HG03159 (cell line): Measurements from ENCODE around the gene TXNRD2.

Experiments
- ATAC-seq: cut with Tn5 transposase; IDR thresholded peaks from one replicate; pipeline ENCODE4 v1.9.1; 2021; ENCODE audit warnings: mild to moderate bottlenecking, moderate library complexity; ENCODE audit not compliant: unreplicated experiment

The TXNRD2 gene

DNA sequence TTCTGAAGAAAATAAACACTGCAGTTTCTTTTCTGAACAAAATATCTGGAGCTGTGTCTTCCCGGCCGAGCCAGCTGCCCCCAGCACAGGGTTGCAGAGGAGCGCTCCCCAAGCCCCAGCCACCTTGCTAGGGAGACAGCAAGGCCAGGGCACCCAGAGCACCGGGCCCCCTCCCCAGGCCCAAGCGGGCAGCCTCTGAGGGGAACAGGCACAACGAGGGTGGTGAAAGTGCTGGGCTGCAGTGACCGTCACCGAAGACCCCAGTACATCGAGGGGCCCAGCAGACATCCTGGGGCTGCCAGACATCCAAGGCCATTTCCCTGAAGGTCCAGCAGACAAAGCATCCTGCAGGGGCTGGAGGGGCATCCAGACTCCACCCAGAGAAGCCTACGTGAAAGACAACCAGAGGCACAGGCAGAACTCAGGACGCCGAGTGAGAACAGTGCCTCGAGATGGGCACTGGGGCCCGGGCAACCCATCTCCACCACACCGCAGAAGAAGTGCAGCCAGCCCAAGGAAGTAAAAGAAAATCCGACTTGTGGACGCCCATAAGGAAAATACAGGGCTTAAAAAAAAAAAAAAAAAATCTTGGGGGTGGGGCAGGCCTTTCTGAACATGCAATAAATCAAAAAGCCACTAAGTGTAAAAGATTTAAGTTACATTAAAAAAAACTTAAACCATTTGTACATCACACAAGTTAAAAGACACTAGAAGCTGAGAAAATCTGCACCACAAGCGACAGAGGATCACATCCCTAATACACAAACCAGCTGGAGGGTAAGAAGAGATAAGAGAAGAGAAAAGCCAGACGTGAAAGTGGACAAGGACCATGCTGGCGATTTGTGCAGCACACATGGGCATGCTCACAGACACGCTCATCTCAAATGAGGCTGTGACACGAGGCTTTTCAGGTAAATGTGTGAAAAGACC, 36.0 kb downstream of the TXNRD2 start:
- no peak for ATAC-seq

DNA sequence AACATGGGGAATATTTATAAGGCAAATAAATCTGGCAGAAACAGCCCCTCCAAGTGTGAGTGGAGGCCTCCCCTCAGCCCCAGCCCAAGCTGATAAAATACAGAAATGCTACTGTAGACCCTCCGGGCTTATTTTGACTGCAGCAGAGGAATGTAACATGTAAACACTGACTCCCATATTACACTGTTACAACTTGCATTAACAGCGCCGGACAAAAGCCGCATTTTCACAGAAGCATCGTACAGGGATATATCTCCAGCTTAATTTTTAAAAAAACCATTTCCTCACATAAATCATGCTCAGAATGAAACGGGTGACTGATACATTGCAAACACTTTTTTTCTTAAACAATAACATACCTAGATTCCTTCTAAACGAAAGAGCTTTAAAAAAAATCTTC, 36.7 kb downstream of the TXNRD2 start:
- no peak for ATAC-seq

DNA sequence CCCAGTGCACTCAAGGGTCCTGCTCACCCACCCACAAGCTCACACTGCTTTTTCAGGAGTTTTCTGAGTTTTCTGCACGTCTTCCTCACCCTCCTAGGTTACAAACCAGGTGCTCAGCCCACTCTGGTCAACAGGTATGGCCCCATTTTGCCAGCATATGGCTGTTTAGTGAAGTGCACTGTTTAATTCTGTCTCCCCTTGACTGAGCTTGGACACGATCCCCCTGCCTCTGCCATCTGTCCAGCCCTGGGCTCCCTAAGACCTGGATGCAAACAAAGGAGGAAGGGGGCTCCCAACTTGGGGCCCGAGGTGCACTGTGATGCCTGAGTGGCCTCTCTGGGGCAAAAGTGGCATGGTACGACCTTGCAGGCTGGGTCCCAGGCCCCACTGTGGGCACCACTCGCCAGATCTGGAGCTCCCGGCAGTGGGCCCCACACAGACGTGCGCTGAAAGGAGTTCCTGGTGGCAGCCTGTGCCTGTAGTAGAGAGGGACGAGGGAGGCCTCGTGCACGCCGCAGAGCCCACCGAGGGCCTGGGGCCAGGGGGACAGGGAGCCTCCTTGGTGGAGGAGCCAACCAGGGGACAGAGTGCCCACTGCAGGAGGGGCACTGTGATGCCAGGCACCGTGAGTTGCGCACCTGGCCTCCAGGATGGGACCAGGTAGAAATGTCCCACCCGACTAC, 37.3 kb downstream of the TXNRD2 start:
- no peak for ATAC-seq

DNA sequence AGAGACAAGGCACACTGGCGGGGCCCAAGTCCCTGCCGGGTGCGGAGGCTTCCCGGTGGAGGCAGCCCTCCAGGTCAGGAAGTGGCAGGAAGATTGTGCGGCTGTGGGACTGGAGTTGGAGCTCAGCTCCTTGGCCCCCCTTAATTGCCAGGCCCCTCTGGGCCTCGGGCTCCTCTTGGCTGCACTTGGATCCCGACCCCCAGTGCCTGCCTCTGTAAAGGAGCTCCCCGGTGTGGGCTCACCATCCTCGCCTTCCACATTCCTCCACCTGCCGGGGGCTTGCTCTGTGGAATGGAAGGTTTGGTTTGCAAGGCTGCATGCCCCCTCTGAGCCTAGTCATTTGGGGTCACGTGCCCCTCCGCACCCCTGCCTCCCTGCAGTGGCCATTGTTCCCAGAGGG, 38.1 kb downstream of the TXNRD2 start:
- ATAC-seq, result no peak

DNA sequence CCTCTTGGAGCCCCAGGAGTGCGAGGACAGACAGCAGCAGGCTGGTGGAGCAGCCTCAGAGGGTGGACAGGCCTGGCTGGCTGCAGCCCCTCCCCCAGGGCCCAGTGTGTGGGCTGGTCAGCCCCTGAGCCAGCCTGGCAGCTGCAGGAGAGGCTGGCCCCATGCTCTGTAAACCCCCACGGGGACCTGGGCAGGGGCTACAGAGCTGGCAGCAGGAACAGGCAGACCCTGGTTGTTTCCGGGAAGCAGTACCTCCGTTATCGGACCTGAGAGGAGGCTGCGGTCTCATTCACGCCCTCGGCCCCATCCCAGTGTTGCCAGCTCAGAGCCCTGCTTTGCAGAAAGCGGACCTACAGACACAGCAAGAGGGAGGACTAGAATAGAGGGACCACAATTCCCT, 38.6 kb downstream of the TXNRD2 start:
- ATAC-seq, result no peak

DNA sequence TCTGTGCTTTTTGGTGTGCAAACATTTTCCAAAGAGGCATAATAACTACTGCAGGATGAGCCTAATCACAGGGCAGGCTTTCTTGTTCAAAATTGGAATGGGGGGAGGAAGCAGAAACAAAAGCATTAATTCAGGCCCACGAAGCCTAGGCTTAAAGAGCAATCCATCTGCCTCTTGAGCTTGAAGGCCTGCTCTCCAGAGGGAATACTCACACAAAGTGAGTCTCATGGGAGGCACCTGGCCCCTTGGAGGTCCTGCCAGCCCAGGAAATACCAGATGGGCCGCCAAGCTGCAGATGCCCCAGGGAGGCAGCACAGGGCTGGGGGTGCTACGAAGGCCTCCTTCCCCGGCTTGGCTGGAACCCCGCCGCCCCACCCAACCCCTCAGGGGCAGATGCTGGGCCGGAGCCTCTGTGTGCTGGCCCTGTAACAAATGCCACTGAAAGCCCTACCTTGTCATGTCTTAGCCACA, 39.3 kb downstream of the TXNRD2 start:
- ATAC-seq, result no peak

DNA sequence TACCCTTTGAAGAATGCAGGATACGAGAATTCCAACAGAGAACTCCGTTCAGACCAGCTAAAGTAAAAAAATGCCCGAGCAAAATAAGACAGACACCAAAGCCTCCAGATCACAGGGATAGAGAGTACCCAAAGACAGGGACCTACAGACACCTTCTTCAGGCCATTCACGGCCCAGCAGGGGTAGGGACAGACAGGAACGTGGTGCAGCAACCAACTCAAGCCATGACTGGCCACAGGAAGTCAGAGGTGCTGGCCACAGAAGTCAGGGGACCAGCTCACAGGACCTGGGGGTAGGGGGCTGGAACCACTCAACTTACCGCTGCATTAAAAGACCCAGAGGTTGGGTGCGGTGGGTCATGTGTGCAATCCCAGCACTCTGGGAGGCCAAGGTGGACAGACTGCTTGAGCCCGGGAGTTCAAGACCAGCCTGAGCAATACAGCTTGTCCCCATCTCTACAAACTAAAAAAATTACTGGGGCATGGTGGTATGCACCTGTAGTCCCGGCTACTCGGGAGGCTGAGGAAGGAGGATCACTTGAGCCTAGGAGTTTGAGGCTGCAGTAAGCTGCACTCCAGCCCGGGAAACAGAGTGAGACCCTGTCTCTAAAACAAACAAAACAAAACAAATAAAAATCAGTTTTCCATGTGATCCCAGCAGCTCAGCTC, 39.9 kb downstream of the TXNRD2 start:
- ATAC-seq, result no peak

DNA sequence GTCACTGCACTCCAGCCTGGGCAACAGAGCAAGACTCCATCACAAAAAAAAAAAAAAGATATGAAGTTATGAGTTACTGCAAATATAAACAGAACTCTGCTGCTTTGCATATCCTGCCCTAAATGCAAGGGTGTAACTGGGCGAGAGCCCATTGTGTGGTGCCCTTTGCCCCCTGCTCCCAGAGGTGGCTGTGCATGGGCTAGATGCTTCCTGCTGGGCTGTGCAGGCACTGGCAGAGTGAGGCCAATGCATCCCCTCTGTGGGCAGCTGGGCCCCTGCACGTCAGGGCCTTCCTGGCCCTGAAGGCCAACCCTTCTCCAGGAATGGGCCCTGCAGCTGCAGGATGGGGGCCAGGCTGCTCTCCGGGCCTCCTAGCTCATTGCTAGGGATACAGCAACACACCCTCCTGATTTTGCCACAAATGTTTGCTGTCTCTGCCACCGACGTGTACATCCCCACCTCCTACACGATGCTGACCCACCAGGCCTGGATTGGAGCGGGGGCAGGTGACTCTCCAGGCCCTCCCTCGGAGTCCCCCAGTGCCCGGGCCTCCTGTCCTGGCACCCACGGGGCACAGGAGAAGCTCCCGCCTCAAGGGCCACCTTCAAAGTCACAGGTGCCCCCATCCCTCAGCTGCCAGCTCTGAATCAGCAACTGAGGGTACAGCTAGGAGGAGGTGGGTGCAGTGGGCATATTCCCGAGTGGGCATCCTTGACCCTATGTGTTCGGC, 40.7 kb downstream of the TXNRD2 start:
- ATAC-seq, result no peak

DNA sequence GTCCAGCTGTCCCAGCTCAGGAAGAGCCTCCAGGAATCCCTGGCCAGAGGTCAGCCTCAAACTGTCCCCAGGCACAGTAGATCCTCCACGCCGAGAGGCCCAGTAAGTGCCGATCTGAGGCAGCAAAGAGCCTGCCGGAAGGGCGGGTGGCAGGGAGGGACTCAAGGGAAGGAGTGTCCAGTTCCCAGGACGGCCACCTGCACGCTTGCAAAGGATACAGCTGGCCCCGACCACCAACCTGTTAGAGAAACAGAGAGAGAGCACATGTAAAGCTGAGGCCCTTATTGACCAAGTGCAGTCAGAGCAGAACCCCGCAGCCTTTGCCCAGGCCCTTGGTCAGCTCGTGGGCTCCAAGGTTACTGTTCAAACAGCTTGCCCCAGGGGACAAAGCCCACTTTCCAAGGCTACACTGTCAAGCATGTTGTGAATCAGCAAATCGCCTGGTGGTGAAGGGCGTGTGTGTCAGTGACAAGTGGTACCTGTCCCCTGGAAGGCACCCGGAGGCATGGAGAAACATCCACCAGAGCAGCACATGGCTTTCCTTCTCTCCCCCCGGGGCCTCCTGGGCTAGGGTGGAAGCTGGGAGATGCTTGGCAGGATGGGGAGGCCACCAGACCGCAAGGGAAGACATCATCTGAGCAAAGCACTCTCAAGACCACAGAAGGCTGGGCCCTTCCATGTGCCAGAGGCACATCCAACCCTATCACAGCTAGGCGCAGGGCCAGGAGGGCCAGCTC, 42.6 kb downstream of the TXNRD2 start:
- ATAC-seq, result no peak

DNA sequence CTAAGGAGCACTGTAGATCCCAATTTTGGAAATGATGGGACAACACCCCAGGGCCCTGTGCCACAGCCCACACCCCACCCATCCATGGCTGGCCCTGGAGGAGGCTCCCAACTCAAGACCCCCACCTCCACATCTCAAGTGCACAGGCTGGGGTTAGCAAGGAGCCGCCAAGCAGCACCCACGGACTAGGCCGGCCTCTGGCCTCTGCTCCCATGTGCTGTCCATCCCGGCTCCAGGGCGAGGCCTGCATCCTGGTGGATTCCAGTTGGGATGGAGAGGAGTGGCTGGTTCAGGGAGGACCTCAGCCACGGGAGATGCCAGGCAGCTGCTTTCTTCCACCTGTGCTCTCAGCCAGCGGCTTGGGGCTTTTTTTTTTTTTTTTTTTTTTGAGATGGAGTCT, 43.5 kb downstream of the TXNRD2 start:
- no peak for ATAC-seq

DNA sequence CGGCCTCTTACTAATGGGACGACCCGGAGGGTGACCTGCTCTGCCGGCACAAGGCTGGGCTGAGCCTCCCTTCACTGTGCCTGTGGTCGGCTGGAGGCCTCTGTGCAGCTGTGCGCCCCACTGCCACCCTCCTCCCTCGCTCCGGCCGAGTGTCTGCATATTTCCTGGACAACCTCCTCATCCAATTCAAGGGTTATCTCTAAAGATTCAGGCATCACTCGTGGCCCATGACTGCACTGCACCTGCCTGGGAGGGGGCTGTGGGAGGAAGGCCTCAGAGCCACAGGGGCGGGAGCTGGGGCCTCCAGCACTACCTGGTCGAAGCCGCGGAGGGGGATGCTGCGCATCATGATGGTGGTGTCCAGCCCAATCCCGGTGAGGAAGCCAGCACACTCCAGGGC, 43.9 kb downstream of the TXNRD2 start:
- ATAC-seq, result no peak

DNA sequence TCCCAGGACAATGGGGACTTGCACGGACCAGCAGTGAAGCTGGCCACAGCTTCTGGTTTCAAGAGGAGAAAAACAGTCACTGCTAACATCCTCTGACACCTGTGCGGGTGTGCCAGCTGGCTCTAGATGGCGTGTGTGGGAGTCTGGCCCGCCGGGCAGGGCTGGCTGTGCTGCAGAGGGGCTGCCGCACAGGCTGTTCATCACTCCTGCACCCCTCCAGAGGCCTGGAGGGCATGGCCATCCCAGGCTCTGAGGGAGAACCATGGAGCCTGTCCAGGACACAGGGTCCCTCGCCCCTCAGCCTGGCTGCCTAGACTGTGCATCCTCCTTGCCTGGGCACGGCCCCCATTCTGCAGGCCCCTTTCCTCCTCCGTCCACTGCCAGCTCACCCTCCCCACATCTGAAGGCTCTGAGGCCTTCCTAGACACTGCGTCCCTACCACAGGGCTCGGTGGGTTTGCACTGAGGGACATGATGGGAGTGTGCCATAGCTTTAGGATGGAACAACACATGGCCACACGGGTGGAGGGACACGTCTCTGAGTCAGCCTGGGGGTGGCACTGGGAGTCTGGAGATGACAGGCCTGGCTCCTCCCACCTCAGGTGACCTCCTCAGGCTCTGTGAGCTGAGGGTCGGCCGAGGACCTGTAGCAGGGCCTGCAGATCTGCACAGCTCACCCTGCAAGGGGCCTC, 44.8 kb downstream of the TXNRD2 start:
- no peak for ATAC-seq

DNA sequence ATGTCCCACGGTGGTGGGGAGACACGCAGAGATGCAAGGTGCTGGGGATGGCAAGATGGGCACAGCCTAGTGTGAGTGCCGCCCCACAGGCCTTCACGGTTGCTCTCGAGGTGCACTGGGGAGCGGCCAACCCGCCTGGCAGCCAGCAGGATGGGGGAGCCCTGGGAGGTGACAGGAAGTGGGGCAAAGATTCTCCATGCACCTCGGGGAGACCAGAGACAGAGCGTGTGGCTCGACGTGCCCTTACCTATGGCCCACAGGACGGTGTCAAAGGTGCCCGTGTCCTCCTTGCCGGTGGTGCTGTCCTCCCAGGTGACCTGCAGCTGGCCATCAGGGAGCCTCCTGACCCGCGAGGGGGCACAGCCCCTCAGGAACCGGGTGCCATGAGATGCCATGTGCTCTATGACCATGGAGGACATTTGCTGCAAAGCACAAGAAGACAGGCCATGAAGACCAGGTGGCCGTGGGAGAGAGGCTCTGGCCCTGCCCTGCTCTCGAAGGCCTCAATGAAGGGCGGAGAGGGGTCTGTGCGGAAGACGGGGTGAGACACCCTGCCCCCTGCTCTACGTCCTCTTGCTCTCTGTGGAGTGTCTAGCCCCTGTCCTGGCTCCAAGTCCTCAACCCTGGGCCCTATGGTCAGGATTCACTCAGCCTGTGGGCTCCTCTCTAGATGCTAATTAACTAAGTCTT, 46.3 kb downstream of the TXNRD2 start:
- ATAC-seq, result no peak

DNA sequence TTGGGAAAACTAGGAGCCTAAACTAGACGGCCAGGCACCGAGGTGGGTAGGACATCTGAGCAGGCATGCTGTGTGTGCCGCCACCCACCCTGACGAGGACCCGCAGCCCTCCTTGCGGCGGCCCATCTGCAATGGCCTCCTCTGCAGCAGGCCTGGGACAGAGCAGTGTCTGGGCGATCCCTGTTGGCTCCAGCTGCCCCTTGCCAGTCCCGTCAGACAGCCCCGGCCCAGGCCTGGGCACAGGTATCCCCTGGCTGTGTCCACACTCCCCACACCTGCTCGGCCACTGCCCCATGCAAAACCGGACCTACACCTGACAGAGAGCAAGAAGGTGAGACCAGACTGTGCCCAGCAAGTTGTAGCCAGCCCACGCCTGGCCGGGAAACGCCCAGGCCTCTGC, 48.3 kb downstream of the TXNRD2 start:
- no peak for ATAC-seq

DNA sequence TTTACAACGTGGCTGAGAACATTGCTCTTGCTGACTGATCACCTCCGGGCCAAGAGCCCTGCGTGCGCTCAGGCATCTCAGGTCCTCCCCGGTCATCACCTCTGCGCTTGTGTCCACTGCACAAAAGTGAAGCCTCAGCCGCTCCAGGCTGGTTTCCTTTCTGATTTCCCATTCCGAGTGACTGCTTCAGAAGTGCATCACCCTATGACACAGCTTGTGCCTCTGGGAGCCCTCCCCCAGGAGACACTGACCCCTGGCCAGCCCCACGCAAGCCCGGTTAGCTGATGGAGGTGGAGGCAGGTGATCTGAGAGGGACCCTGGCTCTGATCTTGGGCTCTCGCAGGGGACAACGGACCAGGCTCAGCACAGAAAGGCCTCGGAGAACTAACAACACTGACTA, 48.7 kb downstream of the TXNRD2 start:
- no peak for ATAC-seq

DNA sequence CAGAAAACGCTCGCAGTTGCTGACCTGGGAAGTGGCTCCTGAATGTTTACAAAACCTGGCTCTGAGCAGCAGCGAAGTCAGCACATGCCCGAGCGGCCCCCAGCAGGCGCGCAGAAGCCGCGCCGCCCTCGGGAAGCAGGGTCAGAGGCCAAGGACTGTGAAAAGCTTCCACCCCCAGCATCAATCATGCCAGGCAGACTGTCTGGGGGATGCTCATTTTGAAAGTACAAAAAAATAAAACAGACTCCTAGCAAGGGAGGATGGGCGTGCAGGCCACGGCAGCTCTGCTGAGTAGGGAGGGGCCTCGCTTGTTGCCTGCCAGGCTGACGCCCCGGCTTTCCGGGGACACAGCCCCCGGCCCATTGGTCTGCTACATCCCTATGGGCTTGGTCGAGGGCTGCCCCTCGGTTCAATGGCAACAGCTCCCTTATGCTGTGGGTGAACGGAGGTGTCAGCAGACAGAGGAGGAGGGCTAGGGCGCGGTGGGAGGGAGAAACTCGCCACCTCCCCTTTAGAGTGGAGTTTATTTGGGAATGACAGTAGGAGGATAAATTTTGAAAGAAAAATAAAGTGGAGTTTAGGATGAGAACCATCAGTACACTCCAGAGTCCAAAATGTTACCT, 49.2 kb downstream of the TXNRD2 start:
- ATAC-seq, result no peak

DNA sequence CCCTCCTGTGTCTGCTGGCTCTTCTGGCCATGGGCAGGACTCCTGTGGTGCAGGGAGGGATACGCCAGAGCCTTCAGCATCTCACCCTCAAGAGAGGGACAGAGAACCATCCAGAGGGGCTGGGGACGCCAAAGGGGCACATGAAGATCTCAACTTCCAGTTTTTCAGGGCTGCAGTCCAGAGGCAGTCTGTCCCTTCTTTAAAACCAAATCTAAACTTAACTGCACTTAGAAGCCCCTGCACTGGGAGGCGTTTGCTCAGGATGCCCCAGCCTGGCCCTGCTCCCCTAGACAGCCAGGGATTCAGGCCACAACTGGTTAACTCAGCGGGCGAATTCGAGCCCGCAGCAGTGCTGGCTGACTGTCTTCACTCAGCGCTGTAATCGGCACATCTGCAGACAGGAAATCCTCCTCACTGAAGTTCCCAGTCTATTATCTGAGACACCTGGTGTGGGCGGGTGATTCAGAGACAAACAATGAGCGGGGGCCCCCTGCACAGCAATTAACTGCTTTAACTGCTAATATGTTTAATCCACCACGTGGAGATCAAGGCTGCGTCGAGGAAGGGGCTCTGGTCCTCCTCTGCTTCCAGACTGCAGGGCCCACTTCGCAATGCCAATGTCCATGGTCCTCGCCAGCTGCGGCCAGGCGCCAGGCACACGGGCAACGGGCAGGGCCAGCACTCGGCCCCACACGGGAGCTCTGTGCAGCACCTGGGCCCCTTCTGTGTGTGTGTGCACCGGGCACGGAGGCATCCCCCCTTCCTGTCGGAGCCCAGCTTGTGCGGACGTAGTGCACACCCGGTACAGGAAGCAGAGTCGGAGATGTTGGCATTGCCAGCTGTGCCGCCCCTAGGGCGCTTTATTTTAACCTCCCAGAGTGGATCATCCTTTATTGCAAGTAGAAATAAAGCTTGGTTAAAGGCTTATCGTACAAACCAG, 50.0 kb downstream of the TXNRD2 start:
- ATAC-seq, result no peak
